SK-N-SH (cell line): ENCODE data around the gene DGKD.

Experiments
- FOXJ3 ChIP-seq: sonication (generic); formaldehyde crosslinking; IDR thresholded peaks from 2 replicates; pipeline ENCODE4 v1.5.1; 2020; ENCODE audit warnings: mild to moderate bottlenecking, missing genetic modification reagents
- FOXM1 ChIP-seq: IDR thresholded peaks from 2 replicates; pipeline ENCODE4 v1.4.0; 2012; ENCODE audit warnings: low read depth, mild to moderate bottlenecking
- JUND ChIP-seq: IDR thresholded peaks from 2 replicates; pipeline ENCODE4 v1.4.0; 2012
- NRF1 ChIP-seq: IDR thresholded peaks from 2 replicates; pipeline ENCODE4 v1.6.1; 2012; ENCODE audit warnings: low read depth, mild to moderate bottlenecking, low read length
- POLR2AphosphoS5 ChIP-seq: IDR thresholded peaks from 2 replicates; pipeline ENCODE4 v1.6.1; 2012; ENCODE audit warnings: low read depth, low read length
- RAD21 ChIP-seq: IDR thresholded peaks from 2 replicates; pipeline ENCODE4 v1.6.1; 2012; ENCODE audit warnings: mild to moderate bottlenecking, low read length
- RXRA ChIP-seq: IDR thresholded peaks from 2 replicates; pipeline ENCODE4 v1.4.0; 2012; ENCODE audit warnings: low read depth, mild to moderate bottlenecking, borderline replicate concordance
- SIN3A ChIP-seq: IDR thresholded peaks from 2 replicates; pipeline ENCODE4 v1.6.1; 2012; ENCODE audit warnings: low read depth, mild to moderate bottlenecking, low read length, moderate library complexity, borderline replicate concordance
- TAF1 ChIP-seq: IDR thresholded peaks from 2 replicates; pipeline ENCODE4 v1.6.1; 2012; ENCODE audit warnings: low read depth, mild to moderate bottlenecking, low read length, moderate library complexity, borderline replicate concordance
- USF2 ChIP-seq: fragments of 150-350 bp; IDR thresholded peaks from 2 replicates; pipeline ENCODE4 v1.6.1; 2017; ENCODE audit warnings: antibody characterized with exemption, low read length, low read depth, borderline replicate concordance
- TF ChIP-seq, protein P1 (sequence below): fragments of 200-600 bp; sonication (generic); IDR thresholded peaks from 2 replicates; pipeline ENCODE4 v1.6.1; 2017; ENCODE audit warnings: antibody characterized with exemption, mild to moderate bottlenecking, moderate library complexity

DNA sequence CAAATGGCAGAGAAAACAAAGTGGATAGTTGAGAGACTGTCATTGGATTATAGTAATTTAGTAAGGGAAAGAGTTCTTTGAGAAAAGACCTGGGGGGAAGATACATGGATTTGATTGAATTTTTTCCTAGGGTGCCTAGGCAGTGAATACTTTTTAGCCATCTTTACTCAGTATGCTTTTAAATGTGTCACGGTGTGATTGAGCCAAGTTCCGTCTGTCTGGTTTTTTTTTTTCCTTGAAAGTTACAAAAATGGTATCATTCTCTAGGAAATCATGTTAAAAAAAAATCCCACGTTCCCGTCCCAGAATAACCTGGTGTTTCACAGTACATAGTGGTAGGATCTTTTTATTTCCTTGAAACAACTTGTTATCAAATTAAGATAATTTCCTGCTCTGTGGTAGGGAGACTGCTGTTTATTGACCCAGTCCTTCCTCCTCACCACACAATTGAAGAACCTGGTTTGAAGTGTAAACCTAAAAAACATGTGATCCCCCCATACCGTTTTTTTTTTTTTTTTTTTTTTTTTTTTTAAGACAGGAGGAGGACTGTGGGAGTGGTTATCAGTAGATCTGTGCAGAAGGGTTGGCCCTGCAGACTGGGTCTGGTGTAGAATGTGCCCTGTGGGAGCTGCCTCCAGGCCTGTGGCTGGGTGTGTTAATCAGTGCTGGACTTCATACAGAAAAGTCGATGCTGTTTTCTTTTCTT is 55.1 kb downstream of the DGKD start:
- TF ChIP-seq, protein P1, sequence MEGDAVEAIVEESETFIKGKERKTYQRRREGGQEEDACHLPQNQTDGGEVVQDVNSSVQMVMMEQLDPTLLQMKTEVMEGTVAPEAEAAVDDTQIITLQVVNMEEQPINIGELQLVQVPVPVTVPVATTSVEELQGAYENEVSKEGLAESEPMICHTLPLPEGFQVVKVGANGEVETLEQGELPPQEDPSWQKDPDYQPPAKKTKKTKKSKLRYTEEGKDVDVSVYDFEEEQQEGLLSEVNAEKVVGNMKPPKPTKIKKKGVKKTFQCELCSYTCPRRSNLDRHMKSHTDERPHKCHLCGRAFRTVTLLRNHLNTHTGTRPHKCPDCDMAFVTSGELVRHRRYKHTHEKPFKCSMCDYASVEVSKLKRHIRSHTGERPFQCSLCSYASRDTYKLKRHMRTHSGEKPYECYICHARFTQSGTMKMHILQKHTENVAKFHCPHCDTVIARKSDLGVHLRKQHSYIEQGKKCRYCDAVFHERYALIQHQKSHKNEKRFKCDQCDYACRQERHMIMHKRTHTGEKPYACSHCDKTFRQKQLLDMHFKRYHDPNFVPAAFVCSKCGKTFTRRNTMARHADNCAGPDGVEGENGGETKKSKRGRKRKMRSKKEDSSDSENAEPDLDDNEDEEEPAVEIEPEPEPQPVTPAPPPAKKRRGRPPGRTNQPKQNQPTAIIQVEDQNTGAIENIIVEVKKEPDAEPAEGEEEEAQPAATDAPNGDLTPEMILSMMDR = no peak
- TF ChIP-seq NRF1 (no peak), FOXM1 (no peak), JUND (no peak), TAF1 (no peak), FOXJ3 (CRISPR knock-in tag) (no peak), RAD21 (no peak), POLR2AphosphoS5 (no peak), RXRA (no peak), SIN3A (no peak), USF2 (no peak)
